ENCODE measurements around the gene GPC3. TPM values are rescaled to one million over a fixed set of nuclear protein-coding genes. Genes with fewer than 3 reads are reported as not detected.

GPC3 gene
- polyA plus RNA-seq, 2 of the 4 experiments (the other 2 are of a cell fraction), result not detected

DNA sequence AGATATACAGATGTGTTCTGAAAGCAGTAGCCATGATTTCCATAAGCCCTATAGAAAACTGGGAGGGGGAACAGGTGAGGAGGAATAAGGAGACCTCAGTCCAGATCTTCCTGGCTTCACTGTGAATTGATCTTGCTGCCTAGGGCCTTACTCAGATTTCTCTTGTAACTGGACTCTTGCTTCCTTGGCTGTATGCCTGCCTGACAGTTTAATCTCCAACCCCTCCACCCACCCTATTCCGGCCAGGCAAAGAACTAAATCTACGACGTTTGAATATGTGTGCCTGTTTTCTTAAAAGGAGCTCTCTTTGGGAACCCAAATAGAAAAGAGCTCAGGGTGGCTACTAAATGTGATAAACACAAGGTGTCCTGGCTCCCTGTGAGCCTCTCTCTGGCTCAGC, 173.0 kb downstream of the GPC3 start:
- CTCF ChIA-PET, result interaction anchor here (1.2 to 1.6 kb wide), 2 partner anchors 20 to 28 kb away, joined by 4 to 5 read pairs; no protein-coding TSS in a partner anchor
- no peak overlapping the region for H3K27ac ChIP-seq
- TF ChIP-seq NFE2L2 (conservative IDR thresholded peaks at IDR 0.05; ENCODE audit: low read length) (no peak), JUNB (IDR thresholded peaks at IDR 0.05) (no peak), KDM5A (IDR thresholded peaks at IDR 0.05) (no peak), NR3C1 (IDR thresholded peaks at IDR 0.05) (no peak), EHF (CRISPR knock-in tag; IDR thresholded peaks at IDR 0.05) (no peak), MYC (IDR thresholded peaks at IDR 0.05; ENCODE audit: borderline replicate concordance, low read length) (no peak), SMC3 (IDR thresholded peaks at IDR 0.05) (no peak), BHLHE40 (IDR thresholded peaks at IDR 0.05; ENCODE audit: low read depth, low read length) (no peak), FOXS1 (CRISPR knock-in tag; IDR thresholded peaks at IDR 0.05) (no peak)
- TF ChIP-seq, protein P1, sequence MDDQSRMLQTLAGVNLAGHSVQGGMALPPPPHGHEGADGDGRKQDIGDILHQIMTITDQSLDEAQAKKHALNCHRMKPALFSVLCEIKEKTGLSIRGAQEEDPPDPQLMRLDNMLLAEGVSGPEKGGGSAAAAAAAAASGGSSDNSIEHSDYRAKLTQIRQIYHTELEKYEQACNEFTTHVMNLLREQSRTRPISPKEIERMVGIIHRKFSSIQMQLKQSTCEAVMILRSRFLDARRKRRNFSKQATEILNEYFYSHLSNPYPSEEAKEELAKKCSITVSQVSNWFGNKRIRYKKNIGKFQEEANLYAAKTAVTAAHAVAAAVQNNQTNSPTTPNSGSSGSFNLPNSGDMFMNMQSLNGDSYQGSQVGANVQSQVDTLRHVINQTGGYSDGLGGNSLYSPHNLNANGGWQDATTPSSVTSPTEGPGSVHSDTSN (IDR thresholded peaks at IDR 0.05), result no peak
- TF ChIP-seq, protein P2, sequence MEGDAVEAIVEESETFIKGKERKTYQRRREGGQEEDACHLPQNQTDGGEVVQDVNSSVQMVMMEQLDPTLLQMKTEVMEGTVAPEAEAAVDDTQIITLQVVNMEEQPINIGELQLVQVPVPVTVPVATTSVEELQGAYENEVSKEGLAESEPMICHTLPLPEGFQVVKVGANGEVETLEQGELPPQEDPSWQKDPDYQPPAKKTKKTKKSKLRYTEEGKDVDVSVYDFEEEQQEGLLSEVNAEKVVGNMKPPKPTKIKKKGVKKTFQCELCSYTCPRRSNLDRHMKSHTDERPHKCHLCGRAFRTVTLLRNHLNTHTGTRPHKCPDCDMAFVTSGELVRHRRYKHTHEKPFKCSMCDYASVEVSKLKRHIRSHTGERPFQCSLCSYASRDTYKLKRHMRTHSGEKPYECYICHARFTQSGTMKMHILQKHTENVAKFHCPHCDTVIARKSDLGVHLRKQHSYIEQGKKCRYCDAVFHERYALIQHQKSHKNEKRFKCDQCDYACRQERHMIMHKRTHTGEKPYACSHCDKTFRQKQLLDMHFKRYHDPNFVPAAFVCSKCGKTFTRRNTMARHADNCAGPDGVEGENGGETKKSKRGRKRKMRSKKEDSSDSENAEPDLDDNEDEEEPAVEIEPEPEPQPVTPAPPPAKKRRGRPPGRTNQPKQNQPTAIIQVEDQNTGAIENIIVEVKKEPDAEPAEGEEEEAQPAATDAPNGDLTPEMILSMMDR (IDR thresholded peaks at IDR 0.05), result no peak
- TF ChIP-seq, protein P3, sequence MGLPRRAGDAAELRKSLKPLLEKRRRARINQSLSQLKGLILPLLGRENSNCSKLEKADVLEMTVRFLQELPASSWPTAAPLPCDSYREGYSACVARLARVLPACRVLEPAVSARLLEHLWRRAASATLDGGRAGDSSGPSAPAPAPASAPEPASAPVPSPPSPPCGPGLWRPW (IDR thresholded peaks at IDR 0.05), result no peak
- TF ChIP-seq, protein P4, sequence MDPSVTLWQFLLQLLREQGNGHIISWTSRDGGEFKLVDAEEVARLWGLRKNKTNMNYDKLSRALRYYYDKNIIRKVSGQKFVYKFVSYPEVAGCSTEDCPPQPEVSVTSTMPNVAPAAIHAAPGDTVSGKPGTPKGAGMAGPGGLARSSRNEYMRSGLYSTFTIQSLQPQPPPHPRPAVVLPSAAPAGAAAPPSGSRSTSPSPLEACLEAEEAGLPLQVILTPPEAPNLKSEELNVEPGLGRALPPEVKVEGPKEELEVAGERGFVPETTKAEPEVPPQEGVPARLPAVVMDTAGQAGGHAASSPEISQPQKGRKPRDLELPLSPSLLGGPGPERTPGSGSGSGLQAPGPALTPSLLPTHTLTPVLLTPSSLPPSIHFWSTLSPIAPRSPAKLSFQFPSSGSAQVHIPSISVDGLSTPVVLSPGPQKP (IDR thresholded peaks at IDR 0.05; ENCODE audit: low read depth, low read length), result no peak
- ATAC-seq (no peak), FAIRE-seq (no peak), DNase-seq (ENCODE audit: low read depth in 1 of 2, low spot score in 1 of 2) (no peak)
- POLR2A ChIA-PET, result no interaction called here
- no peaks in the 10 kb centered on the region for H3K9me3 ChIP-seq
- 19% methylated on average over 3 of the region's 3 CpGs for WGBS (ENCODE audit: missing lambda C conversion rate)
- no peak overlapping the region for H3K4me3 ChIP-seq
- no peaks in the 10 kb centered on the region for H3K4me1 ChIP-seq
- H3K4me2 ChIP-seq, result no peak overlapping the region

DNA sequence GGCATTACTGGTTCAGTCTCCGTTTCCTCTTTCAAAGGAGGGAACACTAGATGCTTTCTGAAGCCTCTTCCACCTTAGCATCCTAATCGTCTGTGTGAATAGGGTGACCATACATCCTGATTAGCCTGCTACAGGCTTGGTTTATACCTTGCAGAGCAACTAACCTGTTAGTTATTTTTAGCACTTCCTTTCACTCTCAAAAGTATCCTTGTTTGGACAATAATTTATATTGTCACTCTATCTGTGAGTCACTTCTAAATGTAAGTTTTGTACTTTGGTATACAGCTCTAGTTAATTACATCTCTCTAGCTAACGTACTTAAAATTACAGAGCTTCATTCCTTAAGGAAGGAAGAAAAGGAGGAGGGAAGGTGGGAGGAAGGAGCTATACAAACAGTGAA, 174.5 kb downstream of the GPC3 start:
- H3K4me3 ChIP-seq, result no peak overlapping the region
- no peaks in the 10 kb centered on the region for H3K9me3 ChIP-seq
- 39% methylated on average over 3 of the region's 3 CpGs for whole genome bisulfite sequencing (ENCODE audit: missing lambda C conversion rate)
- no peak overlapping the region for H3K27ac ChIP-seq
- FAIRE-seq, result no peak
- no peaks in the 10 kb centered on the region for H3K4me1 ChIP-seq
- no peak for ATAC-seq
- POLR2A ChIA-PET, result no interaction called here
- no peak for DNase-seq (ENCODE audit: low read depth in 1 of 2, low spot score in 1 of 2)
- TF ChIP-seq, protein P3 (IDR thresholded peaks at IDR 0.05), result no peak
- TF ChIP-seq, protein P2 (IDR thresholded peaks at IDR 0.05), result no peak
- TF ChIP-seq, protein P5, sequence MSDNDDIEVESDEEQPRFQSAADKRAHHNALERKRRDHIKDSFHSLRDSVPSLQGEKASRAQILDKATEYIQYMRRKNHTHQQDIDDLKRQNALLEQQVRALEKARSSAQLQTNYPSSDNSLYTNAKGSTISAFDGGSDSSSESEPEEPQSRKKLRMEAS (IDR thresholded peaks at IDR 0.05), result no peak
- TF ChIP-seq MAFK (IDR thresholded peaks at IDR 0.05; ENCODE audit: partially characterized antibody) (no peak), RFX5 (IDR thresholded peaks at IDR 0.05) (no peak), POLR2AphosphoS2 (conservative IDR thresholded peaks at IDR 0.05; ENCODE audit: low read length) (no peak)
- TF ChIP-seq, protein P1 (IDR thresholded peaks at IDR 0.05), result no peak
- H3K4me2 ChIP-seq, result no peak overlapping the region
- CTCF ChIA-PET, result no interaction called here
